ENCODE results near the gene C4B.
"Not testable (repeated sequence)": the region's sequence is repeated elsewhere in the genome, so short reads cannot be mapped to it uniquely, and the experiment has no call there.

The C4B gene

GRCh38 chr6:31981744-31982143 lies 32.9 kb upstream of the C4B start, which contains the start of gene C4A:
Gene C4A, plus strand, starts transcription at chr6:31982057. Its CDS starts 51 bp downstream, at chr6:31982108.
- DNase-seq = not testable (repeated sequence)

DNA sequence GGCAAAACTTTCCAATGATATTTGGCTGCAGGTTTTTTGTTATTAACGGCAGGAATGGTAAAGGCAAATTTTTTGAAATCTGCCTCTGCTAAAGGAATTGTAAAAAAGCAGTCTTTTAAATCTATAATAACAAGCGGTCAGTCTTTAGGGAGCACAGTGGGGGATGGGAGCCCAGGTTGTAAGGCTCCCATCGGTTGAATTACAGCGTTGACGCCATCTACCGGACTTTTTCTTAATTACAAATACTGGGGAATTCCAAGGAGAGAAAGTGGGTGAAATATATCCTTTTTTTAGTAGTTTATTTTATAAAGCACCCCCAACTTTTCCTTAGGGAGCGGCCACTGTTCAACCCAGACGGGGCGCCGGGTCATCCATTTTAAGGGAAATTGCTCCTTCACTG lies 25.2 kb upstream of the C4B start:
- not testable (repeated sequence) for DNase-seq

DNA sequence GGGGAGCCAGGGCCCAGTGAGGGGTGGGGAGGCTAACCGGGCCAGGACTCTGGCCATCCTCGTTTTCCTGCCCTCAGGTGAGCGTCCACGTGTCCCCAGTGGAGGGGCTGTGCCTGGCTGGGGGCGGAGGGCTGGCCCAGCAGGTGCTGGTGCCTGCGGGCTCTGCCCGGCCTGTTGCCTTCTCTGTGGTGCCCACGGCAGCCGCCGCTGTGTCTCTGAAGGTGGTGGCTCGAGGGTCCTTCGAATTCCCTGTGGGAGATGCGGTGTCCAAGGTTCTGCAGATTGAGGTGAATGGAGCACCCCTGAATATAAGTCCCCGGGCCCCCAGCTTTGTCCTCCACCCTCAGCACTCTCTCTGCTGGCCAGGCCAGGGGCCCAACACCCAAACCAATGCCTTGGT lies 20.2 kb upstream of the C4B start:
- DNase-seq = not testable (repeated sequence)

DNA sequence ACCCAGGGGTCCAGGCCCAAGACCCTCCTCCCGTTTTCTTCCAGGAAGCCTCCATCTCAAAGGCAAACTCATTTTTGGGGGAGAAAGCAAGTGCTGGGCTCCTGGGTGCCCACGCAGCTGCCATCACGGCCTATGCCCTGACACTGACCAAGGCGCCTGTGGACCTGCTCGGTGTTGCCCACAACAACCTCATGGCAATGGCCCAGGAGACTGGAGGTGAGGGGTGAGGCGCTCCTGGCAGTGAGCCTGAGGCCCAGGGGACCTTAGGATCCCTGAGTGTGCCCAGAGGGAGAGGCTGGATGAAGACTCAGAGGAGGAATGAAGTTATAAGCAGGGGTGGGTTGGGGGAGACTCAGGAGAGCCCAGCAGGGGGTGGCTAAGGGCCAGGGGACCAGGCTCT lies 18.2 kb upstream of the C4B start:
- DNase-seq = not testable (repeated sequence)

GRCh38 chr6:32002546-32003268 lies 11.9 kb upstream of the C4B start:
- DNase-seq = not testable (repeated sequence)

GRCh38 chr6:32003301-32003700 lies 11.3 kb upstream of the C4B start:
- not testable (repeated sequence) for DNase-seq

DNA sequence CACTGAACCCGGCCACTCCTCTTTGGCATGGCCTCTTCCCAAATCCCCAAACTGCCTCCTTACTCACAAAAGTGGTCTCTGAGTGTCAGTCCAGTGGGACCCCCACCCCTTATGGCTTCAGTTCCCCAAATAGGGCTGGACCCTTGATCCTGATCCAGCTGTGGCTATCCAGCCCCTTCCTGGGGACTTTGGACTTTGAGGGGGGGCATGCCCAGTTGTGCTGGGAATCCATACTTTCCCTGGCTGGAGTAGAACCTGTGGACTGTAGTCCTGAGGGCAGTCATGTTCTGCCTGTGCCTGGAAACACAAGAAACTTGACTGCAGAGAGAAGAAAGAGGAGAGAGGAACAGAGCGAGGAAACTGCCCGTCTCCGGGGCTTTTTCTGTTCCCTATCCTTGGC lies 10.2 kb upstream of the C4B start:
- DNase-seq = not testable (repeated sequence)

DNA sequence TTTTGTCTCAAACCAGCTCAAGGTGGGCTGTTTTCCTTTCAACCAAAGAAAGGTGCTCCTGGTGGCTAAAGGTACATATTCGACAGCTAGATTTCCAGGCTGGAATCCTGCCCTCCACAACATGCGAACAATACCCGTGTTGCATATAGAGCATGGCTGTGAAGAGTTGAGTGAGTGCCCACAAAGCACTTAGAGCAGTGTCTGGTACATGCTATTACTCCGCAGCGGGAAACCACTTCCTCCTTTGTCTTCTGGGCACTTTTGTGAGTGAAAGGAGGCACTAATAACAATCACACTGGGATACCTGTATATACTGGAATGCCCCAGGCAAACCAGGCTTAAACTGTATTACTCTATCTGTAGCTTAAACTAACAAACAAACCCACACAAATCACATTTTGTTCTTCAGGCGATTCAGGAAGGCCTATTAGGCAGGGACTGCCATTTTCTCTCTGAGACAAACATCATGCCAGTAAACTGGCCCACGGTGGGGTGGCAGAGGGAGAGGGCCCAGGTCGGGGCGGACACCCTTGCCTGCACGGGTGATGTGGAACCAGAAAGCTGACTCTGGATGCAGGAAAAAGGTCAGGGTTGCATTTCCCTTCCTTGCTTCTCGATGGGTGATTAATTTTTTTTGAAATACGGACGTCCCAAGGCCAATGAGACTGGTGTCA lies 9.6 kb upstream of the C4B start:
- not testable (repeated sequence) for DNase-seq

DNA sequence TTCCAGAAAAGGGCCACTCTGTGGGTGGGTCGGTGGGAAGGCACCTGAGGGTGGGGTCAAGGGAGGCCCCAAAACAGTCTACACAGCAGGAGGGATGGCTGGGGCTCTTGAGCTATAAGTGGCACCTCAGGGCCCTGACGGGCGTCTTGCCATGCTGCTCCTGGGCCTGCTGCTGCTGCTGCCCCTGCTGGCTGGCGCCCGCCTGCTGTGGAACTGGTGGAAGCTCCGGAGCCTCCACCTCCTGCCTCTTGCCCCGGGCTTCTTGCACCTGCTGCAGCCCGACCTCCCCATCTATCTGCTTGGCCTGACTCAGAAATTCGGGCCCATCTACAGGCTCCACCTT lies 9.1 kb upstream of the C4B start:
- DNase-seq = not testable (repeated sequence)

- not testable (repeated sequence) for DNase-seq
Measured at GRCh38 chr6:32005991-32006529, 8.5 kb upstream of the C4B start.

GRCh38 chr6:32007086-32007485 lies 7.5 kb upstream of the C4B start:
- DNase-seq = not testable (repeated sequence)

GRCh38 chr6:32008037-32008436 lies 6.6 kb upstream of the C4B start:
- not testable (repeated sequence) for DNase-seq

- not testable (repeated sequence) for DNase-seq
Measured at GRCh38 chr6:32008616-32009015, 6.0 kb upstream of the C4B start.

- DNase-seq = not testable (repeated sequence)
Measured at GRCh38 chr6:32009537-32009936, 5.1 kb upstream of the C4B start.

DNA sequence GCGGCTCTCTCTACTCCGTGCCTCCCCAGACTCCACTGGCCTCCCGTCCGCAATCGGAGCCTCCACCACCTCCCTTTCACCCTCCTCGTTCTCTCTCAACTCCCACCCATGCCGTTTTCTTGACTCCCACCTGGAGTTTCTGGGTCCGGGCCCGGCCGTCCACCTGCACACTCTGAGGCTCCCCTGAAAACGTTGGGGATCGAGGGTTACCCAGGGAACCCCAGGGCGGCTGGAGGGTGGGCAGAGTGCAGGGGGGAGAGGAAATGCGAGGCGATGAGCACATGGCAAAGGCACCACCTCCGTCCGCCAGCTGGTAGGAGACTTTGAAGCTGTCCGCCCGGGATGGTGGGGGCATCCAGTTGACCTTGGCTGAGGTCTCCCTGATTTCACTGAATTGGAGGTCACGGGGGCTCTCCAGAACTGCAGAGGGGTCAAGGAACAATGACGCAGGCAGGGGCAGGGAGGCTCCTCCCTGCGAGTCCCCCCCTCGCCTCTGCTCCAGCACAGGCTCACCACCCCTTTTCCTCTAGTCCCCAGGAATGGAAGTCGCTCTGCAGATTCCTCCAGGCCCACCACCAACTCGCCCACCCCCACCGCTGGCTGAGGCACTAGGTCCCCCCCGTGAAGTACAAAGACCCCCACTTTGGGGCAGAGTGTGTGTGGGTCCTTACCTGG lies 3.6 kb upstream of the C4B start:
- DNase-seq = not testable (repeated sequence)

DNA sequence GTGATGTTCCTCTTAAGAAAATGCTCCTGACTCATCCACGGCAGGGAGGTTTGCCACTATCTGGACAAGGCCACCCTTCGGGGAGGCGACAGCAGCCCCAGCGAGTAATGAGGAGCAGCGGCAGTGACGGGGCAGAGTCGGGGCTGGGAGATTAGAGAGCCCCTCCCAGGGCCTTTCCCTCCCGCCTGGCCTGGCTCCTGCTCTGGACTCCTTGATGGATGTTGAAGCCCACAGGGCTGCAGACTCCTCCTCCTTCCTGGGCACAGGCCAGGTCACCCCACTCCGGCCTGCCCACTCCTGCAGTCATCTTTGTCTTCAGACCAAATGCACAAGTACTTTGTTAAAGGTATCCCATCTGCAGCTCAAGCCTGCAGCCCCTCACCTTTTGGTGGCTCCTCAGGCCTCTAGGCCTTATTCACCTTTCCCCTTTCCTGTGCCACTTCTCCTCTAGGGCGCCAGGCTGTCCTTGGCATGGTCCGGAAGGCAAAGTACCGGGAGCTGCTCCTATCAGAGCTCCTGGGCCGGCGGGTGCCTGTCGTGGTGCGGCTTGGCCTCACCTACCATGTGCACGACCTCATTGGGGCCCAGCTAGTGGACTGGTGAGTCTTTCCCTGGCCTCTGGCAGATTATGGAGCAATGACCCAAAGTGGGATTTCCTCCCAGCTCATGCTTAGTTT lies 1.5 kb upstream of the C4B start:
- not testable (repeated sequence) for DNase-seq

DNA sequence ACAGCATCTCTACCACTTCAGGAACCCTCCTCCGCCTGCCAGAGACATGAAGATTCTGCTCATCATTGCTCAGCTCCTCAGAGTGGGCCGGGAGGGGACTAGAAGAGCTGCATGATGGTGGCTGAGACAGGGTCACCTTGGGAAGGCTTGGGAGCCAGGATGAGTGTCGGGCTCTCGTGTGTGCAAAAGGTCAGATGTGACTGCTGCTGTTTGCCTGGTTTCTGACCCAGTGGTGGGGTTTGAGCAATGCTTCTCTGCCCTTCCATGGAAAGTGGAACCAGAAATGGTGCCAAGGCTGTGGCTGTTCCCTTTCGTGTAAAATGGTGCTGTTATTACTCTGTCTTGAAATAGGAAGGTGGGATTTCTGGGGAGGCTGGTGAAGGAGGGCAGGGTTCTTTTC lies 857 bp upstream of the C4B start:
- not testable (repeated sequence) for DNase-seq

DNA sequence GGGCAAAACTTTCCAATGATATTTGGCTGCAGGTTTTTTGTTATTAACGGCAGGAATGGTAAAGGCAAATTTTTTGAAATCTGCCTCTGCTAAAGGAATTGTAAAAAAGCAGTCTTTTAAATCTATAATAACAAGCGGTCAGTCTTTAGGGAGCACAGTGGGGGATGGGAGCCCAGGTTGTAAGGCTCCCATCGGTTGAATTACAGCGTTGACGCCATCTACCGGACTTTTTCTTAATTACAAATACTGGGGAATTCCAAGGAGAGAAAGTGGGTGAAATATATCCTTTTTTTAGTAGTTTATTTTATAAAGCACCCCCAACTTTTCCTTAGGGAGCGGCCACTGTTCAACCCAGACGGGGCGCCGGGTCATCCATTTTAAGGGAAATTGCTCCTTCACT lies 7.5 kb downstream of the C4B start:
- not testable (repeated sequence) for DNase-seq

GRCh38 chr6:32028631-32029030 lies 14.0 kb downstream of the C4B start:
- DNase-seq = not testable (repeated sequence)

- not testable (repeated sequence) for DNase-seq
Measured at GRCh38 chr6:32029553-32029952, 15.0 kb downstream of the C4B start.

DNA sequence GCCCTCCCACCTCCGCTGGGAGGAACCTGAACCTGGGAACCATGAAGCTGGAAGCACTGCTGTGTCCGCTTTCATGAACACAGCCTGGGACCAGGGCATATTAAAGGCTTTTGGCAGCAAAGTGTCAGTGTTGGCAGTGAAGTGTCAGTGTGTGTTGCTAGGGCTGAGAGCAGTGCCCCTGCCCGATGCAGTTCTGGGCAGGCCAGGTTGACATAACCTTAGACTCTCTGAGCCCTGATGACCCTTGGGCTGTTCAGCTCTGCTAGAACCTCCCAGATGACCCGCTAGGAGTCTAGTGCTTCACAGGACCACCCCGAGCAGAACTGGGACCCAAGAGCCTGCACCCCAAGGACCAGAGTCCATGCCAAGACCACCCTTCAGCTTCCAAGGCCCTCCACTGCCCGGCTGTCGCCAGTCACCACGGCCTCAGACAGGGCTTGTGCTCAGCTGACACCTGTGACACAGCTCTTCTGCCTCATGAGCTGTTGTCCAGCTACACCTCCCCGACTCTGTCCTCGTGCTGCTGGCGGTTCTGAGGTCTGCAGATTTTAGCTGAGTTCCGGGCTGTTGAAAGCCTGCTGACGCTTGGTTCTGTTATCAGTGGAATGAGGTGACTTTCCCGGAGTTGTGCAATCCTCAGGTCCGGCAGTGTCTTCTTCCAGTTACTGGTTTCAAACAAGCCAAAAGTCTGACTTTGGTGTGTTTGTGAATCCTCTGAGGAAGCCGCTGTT lies 20.9 kb downstream of the C4B start:
- not testable (repeated sequence) for DNase-seq

- not testable (repeated sequence) for DNase-seq
Measured at GRCh38 chr6:32037136-32037535, 22.5 kb downstream of the C4B start.
